Colonic mucosa (tissue), 4 donors: ENCODE measurements around the gene DVL3. TPM values are rescaled to one million over a fixed set of nuclear protein-coding genes. Genes with fewer than 3 reads are reported as not detected.

Source experiments
- DNase-seq: peaks from one replicate; pipeline ENCODE4 v3.0.0-alpha.2; 2020
- H3K27ac ChIP-seq: fragments of 200-600 bp; one replicate; pipeline ENCODE4 v1.8.0; 2021
- H3K27me3 ChIP-seq: fragments of 200-600 bp; one replicate; pipeline ENCODE4 v1.8.0; 2021
- H3K36me3 ChIP-seq: fragments of 200-600 bp; one replicate; pipeline ENCODE4 v1.8.0; 2021
- H3K4me1 ChIP-seq: fragments of 200-600 bp; one replicate; pipeline ENCODE4 v1.8.0; 2021; ENCODE audit warnings: mild to moderate bottlenecking
- H3K4me3 ChIP-seq: fragments of 200-600 bp; one replicate; pipeline ENCODE4 v1.8.0; 2021
- H3K9ac ChIP-seq, 2 donors: one replicate each; pipeline ENCODE4 v1.7.0; 2013; ENCODE audit warnings: control low read depth in 2 of 2, low read depth in 2 of 2, low read length in 2 of 2
- H3K9me3 ChIP-seq: fragments of 200-600 bp; one replicate; pipeline ENCODE4 v1.8.0; 2021
- intact Hi-C: fragments of 100-400 bp; cut with DNase I; formaldehyde crosslinking; loops from one replicate; pipeline ENCODE4 v1.14.1; 2022
- total RNA-seq, 2 donors: library from RNA; stranded (reverse); fragmentation: NEBNext Ultra II Directional in 1 of 2; extraction: Animal tissue kit (Norgen Biotek cat#: 25700) in 1 of 2; gene quantifications; one replicate each; pipeline ENCODE4 v1.2.1, GENCODE V29; 2021
- TF ChIP-seq, protein P1 (sequence below): fragments of 200-600 bp; IDR thresholded peaks from one replicate; pipeline ENCODE4 v1.8.0; 2022; ENCODE audit warnings: antibody characterized with exemption, mild to moderate bottlenecking
- donor health status: healthy.
- donor health status: DM: no; HTN: no; CAD: no.
- donor health status: DM: no; HTN: no; CAD: no.

DVL3 gene
- total RNA-seq, 2 donors from 2014 or later, result 60.8 to 64.6 TPM

DNA sequence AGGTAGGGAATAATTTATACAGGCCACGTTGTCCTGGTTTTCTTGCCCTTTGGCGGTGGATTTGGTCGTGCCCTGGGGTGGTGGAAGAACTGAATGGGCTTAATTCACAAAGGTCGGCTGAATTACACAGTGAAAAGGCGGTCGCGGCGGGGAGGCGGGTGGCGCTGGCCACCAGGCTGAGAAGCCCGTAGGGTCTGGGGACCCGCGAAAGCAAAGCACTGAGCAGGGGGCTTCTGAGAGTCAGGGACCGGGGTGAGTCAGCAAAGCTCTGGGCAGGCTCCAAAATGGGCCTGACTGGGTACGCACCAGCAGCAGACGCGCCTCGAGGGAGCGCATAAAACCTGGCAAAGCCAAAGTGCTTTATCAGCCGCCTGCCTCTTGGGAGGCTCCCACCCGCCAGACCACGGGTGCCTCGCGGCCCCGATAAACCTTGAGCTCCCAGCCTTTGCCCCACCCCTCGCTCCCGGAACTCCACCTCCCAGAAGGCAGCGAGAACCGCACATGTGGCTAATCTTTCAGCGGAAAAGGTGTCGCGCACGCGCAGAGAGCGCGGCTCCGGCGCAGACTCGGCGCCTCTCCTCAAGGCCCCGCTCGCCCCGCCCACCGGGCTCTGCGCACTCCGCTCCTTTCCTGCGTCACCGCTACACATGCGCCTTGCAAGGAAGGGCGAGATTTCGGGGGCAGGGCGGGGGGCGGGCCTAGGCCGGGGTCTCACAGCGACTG is 30.4 kb downstream of the DVL3 start:
- Histone ChIP-seq H3K9ac (peak overlapping the region; percentile 67 to 94), H3K27ac (peak overlapping the region; percentile 66), H3K4me3 (peak overlapping the region; percentile 66), H3K27me3 (no peaks in the 10 kb centered on the region), H3K36me3 (peaks cover 27% of the 10 kb centered on the region), H3K9me3 (no peaks in the 10 kb centered on the region), H3K4me1 (peaks cover 8% of the 10 kb centered on the region)
- peak; percentile 99 for DNase-seq
- intact Hi-C loops, result no loop called here
- TF ChIP-seq, protein P1, sequence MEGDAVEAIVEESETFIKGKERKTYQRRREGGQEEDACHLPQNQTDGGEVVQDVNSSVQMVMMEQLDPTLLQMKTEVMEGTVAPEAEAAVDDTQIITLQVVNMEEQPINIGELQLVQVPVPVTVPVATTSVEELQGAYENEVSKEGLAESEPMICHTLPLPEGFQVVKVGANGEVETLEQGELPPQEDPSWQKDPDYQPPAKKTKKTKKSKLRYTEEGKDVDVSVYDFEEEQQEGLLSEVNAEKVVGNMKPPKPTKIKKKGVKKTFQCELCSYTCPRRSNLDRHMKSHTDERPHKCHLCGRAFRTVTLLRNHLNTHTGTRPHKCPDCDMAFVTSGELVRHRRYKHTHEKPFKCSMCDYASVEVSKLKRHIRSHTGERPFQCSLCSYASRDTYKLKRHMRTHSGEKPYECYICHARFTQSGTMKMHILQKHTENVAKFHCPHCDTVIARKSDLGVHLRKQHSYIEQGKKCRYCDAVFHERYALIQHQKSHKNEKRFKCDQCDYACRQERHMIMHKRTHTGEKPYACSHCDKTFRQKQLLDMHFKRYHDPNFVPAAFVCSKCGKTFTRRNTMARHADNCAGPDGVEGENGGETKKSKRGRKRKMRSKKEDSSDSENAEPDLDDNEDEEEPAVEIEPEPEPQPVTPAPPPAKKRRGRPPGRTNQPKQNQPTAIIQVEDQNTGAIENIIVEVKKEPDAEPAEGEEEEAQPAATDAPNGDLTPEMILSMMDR, result no peak

DNA sequence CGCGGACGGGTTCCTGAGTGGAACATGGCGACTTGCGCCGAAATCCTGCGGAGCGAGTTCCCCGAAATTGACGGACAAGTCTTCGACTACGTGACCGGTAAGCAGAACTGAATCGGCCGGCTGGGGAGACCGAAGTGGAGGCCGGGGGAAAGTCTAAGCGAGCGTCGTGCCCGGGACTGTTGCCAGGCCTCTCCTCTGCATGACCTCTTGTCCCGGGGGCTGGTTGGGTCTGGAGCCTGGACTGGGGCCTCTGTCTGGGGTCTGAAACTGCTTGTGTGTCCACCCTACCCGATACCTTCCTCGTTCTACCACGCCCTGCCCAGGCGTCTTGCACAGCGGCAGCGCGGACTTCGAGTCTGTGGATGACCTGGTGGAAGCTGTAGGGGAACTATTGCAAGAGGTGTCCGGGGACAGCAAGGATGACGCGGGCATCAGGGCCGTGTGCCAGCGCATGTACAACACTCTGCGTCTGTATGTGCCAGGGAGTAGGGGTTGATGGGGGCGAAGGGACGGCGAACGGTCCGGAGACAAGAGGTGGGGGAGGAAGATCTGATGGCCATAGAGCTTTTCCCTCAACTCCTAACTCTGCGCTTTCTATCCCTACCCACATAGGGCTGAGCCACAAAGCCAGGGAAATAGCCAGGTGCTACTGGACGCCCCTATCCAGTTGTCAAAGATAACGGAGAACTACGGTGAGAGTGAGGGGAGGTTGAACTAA is 31.2 kb downstream of the DVL3 start, which contains the start of gene ABCF3:
ABCF3 (plus strand) TSS at position 16 of the 718 bp plus-strand sequence; CDS start at position 25, 9 bp downstream.
- H3K27me3 ChIP-seq, result no peaks in the 10 kb centered on the region
- TF ChIP-seq, protein P1, result no peak
- intact Hi-C loops, result no loop called here
- peak; percentile 63 for DNase-seq
- no peaks in the 10 kb centered on the region for H3K9me3 ChIP-seq
- H3K36me3 ChIP-seq, result peaks cover 24% of the 10 kb centered on the region
- H3K27ac ChIP-seq, result peak within 1 kb of the TSS; percentile 66
- peak within 1 kb of the TSS; percentile 90 to 94 for H3K9ac ChIP-seq
- H3K4me1 ChIP-seq, result peaks cover 8% of the 10 kb centered on the region
- H3K4me3 ChIP-seq, result peak within 1 kb of the TSS; percentile 66

DNA sequence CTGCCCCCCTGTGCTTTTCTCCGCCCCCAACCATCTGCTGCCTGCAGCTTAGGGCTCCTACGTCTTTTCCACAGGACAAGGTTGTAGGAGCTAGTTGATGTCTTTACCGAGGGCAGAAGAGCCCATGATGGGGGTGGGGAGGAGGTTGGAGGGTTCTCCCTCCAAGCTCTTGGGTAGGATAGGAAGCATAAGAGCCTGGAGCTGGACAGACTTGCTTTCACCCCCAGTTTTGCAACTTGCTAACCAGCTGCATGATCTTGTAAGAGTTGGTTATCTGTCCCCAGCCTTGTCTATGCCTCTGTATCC is 31.7 kb downstream of the DVL3 start:
- TF ChIP-seq, protein P1, result no peak
- Histone ChIP-seq H3K9me3 (no peaks in the 10 kb centered on the region), H3K4me1 (peaks cover 8% of the 10 kb centered on the region), H3K9ac (peak overlapping the region; percentile 90 to 94), H3K27ac (peak overlapping the region; percentile 66), H3K4me3 (peak overlapping the region; percentile 66), H3K36me3 (peaks cover 19% of the 10 kb centered on the region), H3K27me3 (no peaks in the 10 kb centered on the region)
- intact Hi-C loops, result no loop called here
- peak; percentile 17 for DNase-seq

DNA sequence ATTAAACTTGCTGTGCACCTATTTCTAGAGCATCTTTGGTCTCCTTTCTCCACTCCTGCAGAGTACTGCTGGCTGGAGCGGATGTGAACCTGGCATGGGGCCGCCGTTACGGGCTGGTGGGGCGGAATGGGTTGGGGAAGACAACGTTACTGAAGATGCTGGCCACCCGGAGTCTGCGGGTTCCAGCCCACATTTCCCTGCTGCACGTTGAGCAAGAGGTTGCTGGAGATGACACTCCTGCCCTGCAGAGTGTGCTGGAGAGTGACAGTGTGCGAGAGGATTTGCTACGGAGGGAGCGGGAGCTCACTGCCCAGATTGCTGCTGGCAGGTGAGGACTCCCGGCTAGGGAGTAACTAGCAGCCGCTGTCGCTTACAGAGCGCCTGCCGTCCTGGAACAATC is 32.9 kb downstream of the DVL3 start:
- Histone ChIP-seq H3K9me3 (no peaks in the 10 kb centered on the region), H3K36me3 (peaks cover 22% of the 10 kb centered on the region), H3K9ac (no peak overlapping the region), H3K27ac (no peak overlapping the region), H3K4me3 (no peak overlapping the region), H3K4me1 (peaks cover 8% of the 10 kb centered on the region), H3K27me3 (no peaks in the 10 kb centered on the region)
- DNase-seq, result no peak
- TF ChIP-seq, protein P1, result no peak
- intact Hi-C loops, result no loop called here

DNA sequence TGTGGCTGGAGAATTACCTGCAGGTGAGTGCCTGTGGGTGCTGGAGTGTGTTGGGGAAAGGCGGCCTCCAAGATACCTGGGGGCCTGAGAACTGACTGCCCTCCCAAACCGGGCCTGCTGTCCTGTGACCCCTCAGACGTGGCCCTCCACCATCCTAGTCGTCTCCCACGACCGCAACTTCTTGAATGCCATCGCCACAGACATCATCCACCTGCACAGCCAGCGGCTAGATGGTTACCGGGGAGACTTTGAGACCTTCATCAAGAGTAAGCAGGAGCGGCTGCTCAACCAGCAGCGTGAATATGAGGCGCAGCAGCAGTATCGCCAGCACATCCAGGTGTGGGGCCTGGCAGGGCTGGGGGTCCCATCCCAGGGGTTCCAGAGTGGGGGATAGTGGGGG is 34.2 kb downstream of the DVL3 start:
- intact Hi-C loops, result no loop called here
- Histone ChIP-seq H3K4me3 (no peak overlapping the region), H3K4me1 (peaks cover 8% of the 10 kb centered on the region), H3K9me3 (no peaks in the 10 kb centered on the region), H3K9ac (no peak overlapping the region), H3K36me3 (peaks cover 22% of the 10 kb centered on the region), H3K27ac (no peak overlapping the region), H3K27me3 (no peaks in the 10 kb centered on the region)
- DNase-seq, result no peak
- TF ChIP-seq, protein P1, result no peak
